ENCODE results near the gene RNU1-3. TPM values are rescaled to one million over a fixed set of nuclear protein-coding genes. Genes with fewer than 3 reads are reported as not detected.
A peak's percentile ranks its signal among the peaks of the same experiment; 100 is the strongest.
"Not testable (repeated sequence)": the region's sequence is repeated elsewhere in the genome, so short reads cannot be mapped to it uniquely, and the experiment has no call there.

The RNU1-3 gene
- total RNA-seq, 1 experiment from 2014 or later: under 0.01 TPM

- not testable (repeated sequence) for H3K4me1 ChIP-seq (replicated peaks); H3K4me3 ChIP-seq; H3K36me3 ChIP-seq; H3K9me3 ChIP-seq (replicated peaks); H3K27ac ChIP-seq; H3K27me3 ChIP-seq (replicated peaks); DNase-seq (ENCODE audit: low read depth in 1 of 2, low spot score in 2 of 2)
These were observed 19.0 kb upstream of the RNU1-3 start for GRCh38 chr1:16685445-16686371.

GRCh38 chr1:16684738-16685337 is 18.1 kb upstream of the RNU1-3 start:
- not testable (repeated sequence) for H3K36me3 ChIP-seq; DNase-seq (ENCODE audit: low read depth in 1 of 2, low spot score in 2 of 2); H3K27ac ChIP-seq; H3K4me3 ChIP-seq; H3K27me3 ChIP-seq (replicated peaks); H3K9me3 ChIP-seq (replicated peaks); H3K4me1 ChIP-seq (replicated peaks)

GRCh38 chr1:16684152-16684551 is 17.4 kb upstream of the RNU1-3 start:
- not testable (repeated sequence) for H3K27ac ChIP-seq; H3K4me1 ChIP-seq (replicated peaks); DNase-seq (ENCODE audit: low read depth in 1 of 2, low spot score in 2 of 2); H3K27me3 ChIP-seq (replicated peaks); H3K36me3 ChIP-seq; H3K9me3 ChIP-seq (replicated peaks); H3K4me3 ChIP-seq

- not testable (repeated sequence) for H3K4me1 ChIP-seq (replicated peaks); DNase-seq (ENCODE audit: low read depth in 1 of 2, low spot score in 2 of 2); H3K36me3 ChIP-seq; H3K4me3 ChIP-seq; H3K27ac ChIP-seq; H3K9me3 ChIP-seq (replicated peaks); H3K27me3 ChIP-seq (replicated peaks)
These were observed 16.1 kb upstream of the RNU1-3 start for GRCh38 chr1:16682803-16683202.

DNA sequence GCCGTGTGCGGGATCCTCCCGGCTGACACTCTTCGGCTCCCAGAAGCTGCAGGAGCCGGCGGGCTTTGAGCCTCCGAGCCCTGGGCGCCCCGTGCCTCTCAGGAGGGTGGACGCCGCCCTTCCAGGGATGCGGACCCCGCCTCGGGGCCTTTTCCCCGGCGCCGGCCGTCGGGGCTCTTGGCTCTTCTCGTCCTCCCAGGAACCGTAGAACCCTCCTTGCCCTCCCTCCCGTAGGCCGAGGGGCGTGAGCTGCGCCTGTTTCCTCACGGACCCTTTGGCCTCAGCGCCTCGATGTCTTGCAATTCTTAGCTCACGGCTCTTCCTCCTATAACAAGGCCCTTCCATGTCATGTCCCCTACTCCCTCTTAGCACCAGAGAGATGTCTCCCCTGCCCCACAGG is 13.6 kb upstream of the RNU1-3 start:
- not testable (repeated sequence) for H3K4me1 ChIP-seq (replicated peaks); H3K27me3 ChIP-seq (replicated peaks); H3K27ac ChIP-seq; H3K36me3 ChIP-seq; H3K4me3 ChIP-seq; DNase-seq (ENCODE audit: low read depth in 1 of 2, low spot score in 2 of 2); H3K9me3 ChIP-seq (replicated peaks)

DNA sequence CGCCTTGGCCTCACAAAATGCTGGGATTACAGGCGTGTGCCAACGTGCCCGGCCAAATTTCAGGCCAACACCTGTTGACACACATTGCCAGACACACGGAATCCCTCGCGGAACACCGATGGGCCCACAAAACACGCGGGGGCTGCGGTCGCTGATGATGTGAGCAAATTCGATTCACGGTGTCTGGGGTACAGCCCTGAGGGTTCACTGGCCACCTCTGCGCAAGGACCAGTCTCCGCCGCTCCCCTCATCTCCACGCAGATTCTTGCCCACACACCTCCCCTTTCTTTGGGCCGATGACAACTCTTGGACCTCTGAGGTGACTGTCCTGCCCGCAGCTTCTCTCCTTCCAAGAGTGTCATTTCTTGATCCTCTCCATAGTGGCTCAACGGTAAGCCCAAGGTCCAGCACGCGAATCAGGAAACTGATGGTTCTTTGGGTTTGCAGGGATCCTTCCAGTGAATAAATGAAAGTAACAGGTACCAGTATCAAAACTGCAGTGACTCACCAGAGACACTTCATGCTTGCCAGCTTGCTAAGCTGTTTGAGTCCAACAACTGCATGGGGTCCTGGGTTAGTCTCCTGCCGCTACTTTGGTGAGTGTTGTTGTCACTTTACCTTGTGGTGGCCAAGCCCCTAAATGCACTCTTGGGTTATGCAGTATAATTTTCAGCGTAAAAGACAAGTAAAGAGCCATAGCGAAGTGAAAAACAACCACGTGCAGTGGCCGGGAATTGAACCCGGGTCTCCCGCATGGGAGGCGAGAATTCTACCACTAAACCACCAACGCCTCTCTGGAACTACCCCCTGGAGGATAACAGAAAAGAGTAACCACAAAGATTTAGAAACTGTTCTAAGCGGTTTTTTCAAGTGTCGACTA is 11.0 kb upstream of the RNU1-3 start:
- no peak overlapping the region for H3K4me3 ChIP-seq
- H3K4me1 ChIP-seq (replicated peaks): no peaks in the 10 kb centered on the region
- H3K9me3 ChIP-seq (replicated peaks): no peaks in the 10 kb centered on the region
- H3K27ac ChIP-seq: no peak overlapping the region
- H3K27me3 ChIP-seq (replicated peaks): no peaks in the 10 kb centered on the region
- peak; percentile 77 to 85 for DNase-seq (ENCODE audit: low read depth in 1 of 2, low spot score in 2 of 2)
- no peaks in the 10 kb centered on the region for H3K36me3 ChIP-seq

- H3K9me3 ChIP-seq (replicated peaks); DNase-seq (ENCODE audit: low read depth in 1 of 2, low spot score in 2 of 2); H3K4me3 ChIP-seq; H3K27me3 ChIP-seq (replicated peaks); H3K27ac ChIP-seq; H3K36me3 ChIP-seq; H3K4me1 ChIP-seq (replicated peaks): not testable (repeated sequence)
These were observed 10.1 kb upstream of the RNU1-3 start for GRCh38 chr1:16676661-16677523.

GRCh38 chr1:16675118-16675510 is 8.4 kb upstream of the RNU1-3 start:
- not testable (repeated sequence) for DNase-seq (ENCODE audit: low read depth in 1 of 2, low spot score in 2 of 2); H3K36me3 ChIP-seq; H3K9me3 ChIP-seq (replicated peaks); H3K27me3 ChIP-seq (replicated peaks); H3K4me1 ChIP-seq (replicated peaks); H3K27ac ChIP-seq; H3K4me3 ChIP-seq

DNA sequence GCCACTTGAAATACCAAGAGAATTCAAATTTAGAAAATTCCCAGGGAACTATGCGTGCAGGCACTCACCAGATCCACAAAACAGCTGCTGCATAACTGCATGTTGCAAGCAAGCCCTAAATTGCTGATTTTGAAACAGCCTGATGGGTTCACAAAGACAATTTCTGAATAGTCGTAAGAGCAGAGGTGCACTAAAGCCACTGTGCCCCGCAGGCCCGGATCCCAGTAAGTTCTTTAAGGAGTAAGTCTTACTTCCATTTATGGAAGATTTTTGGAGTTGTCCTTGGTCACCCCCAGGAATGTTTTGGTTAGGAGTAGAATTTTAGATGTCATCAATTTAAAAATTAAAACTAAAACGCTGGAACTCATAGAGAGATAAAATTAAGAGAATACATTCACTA is 7.2 kb upstream of the RNU1-3 start:
- not testable (repeated sequence) for H3K27me3 ChIP-seq (replicated peaks); DNase-seq (ENCODE audit: low read depth in 1 of 2, low spot score in 2 of 2); H3K36me3 ChIP-seq; H3K27ac ChIP-seq; H3K9me3 ChIP-seq (replicated peaks); H3K4me3 ChIP-seq; H3K4me1 ChIP-seq (replicated peaks)

- H3K36me3 ChIP-seq; H3K4me3 ChIP-seq; H3K27me3 ChIP-seq (replicated peaks); DNase-seq (ENCODE audit: low read depth in 1 of 2, low spot score in 2 of 2); H3K9me3 ChIP-seq (replicated peaks); H3K4me1 ChIP-seq (replicated peaks); H3K27ac ChIP-seq: not testable (repeated sequence)
These were observed 912 bp downstream of the RNU1-3 start for GRCh38 chr1:16665836-16666235.

DNA sequence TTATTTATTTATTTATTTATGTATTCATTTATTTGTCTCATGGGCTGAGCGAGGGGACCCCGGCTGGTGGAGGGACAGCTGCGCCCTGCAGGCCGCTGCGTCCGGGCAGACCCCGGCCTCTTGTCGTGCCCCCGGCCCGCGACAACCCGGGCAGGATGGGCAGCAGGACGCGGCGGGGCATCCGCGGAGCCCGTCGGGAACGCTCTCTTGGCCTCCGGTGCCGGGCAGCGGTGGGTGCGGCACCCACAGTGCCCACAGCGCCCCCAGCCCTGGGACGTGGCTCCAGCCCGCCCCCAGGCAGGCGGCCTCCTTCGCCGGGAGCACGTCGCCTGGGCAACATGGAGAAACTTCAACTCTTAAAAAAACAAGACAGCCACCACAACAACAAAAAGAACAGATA is 8.5 kb downstream of the RNU1-3 start:
- H3K27me3 ChIP-seq (replicated peaks); H3K9me3 ChIP-seq (replicated peaks); H3K4me3 ChIP-seq; H3K36me3 ChIP-seq; H3K27ac ChIP-seq; DNase-seq (ENCODE audit: low read depth in 1 of 2, low spot score in 2 of 2); H3K4me1 ChIP-seq (replicated peaks): not testable (repeated sequence)

GRCh38 chr1:16656981-16657683 is 9.6 kb downstream of the RNU1-3 start:
- not testable (repeated sequence) for H3K9me3 ChIP-seq (replicated peaks)

DNA sequence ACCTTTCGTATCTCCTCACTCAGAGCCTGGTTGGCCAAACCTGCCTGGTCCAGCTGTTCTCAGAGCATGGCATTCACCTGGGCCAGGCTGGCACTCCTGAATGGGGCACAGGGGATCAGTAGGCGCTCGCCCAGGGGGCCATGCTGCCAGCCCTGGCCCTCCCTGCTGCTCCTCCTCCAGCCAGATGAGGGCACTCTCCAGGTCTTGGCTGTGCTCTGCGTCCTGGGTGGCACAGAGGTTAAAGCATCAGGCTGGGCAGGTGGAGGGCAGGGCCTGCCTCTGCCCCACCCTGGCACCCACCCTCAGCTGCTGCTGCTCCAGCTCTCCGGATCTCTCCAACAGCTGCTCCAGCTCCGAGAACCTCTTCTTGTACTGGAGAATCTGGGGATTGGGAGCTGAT is 10.2 kb downstream of the RNU1-3 start:
- DNase-seq (ENCODE audit: low read depth in 1 of 2, low spot score in 2 of 2); H3K4me3 ChIP-seq; H3K4me1 ChIP-seq (replicated peaks); H3K27me3 ChIP-seq (replicated peaks); H3K36me3 ChIP-seq; H3K27ac ChIP-seq; H3K9me3 ChIP-seq (replicated peaks): not testable (repeated sequence)

More at GRCh38 chr1:16656981-16657683, 9.6 kb downstream of the RNU1-3 start:
- H3K4me3 ChIP-seq; H3K36me3 ChIP-seq; H3K27me3 ChIP-seq (replicated peaks); H3K27ac ChIP-seq; H3K4me1 ChIP-seq (replicated peaks); DNase-seq (ENCODE audit: low read depth in 1 of 2, low spot score in 2 of 2): not testable (repeated sequence)
